Right lobe of liver (tissue), 4 donors: ENCODE data around the gene TUBA1A.

Experiments used
- CTCF ChIP-seq, 4 donors: fragments of 200-600 bp in 3 of 4; fragments of 450-650 bp in 1 of 4; IDR thresholded peaks; one replicate each; pipeline versions ENCODE4 v1.5.1 to v1.8.0; 2016 to 2022; ENCODE audit warnings: antibody characterized with exemption in 4 of 4, mild to moderate bottlenecking in 2 of 4
- POLR2A ChIP-seq: fragments of 450-650 bp; IDR thresholded peaks from one replicate; pipeline ENCODE4 v1.6.1; 2017; ENCODE audit warnings: antibody characterized with exemption, mild to moderate bottlenecking
- donor health status: DM: no; HTN: no; CAD: no.
- donor health status: DM: no; HTN: no; CAD: no.
- donor health status: DM: no; HTN: yes; CAD: no.

GRCh38 chr12:49223590-49224369 lies 34.9 kb upstream of the TUBA1A start:
- TF ChIP-seq CTCF (IDR thresholded peaks at IDR 0.05) (no peak), POLR2A (no peak)
